SJCRH30 (cell line): Measurements from ENCODE around the gene MPC1. TPM values are rescaled to one million over a fixed set of nuclear protein-coding genes. Genes with fewer than 3 reads are reported as not detected.

ENCODE experiments used
- DNase-seq, 2 experiments: peaks; one replicate each; pipeline ENCODE4 v3.0.0-alpha.2; 2015 to 2020
- H3K27ac ChIP-seq: fragments of 250-450 bp; sonication (Bioruptor Pico); 2 replicates; pipeline ENCODE4 v1.5.1; 2020; ENCODE audit warnings: mild to moderate bottlenecking, moderate library complexity
- H3K27me3 ChIP-seq: fragments of 250-450 bp; sonication (Bioruptor Pico); 2 replicates; pipeline ENCODE4 v1.5.1; 2020; ENCODE audit warnings: mild to moderate bottlenecking, moderate library complexity
- H3K36me3 ChIP-seq: fragments of 250-450 bp; sonication (Bioruptor Pico); 2 replicates; pipeline ENCODE4 v1.5.1; 2020; ENCODE audit warnings: mild to moderate bottlenecking, moderate library complexity
- H3K4me1 ChIP-seq: fragments of 250-450 bp; sonication (Bioruptor Pico); 2 replicates; pipeline ENCODE4 v1.5.1; 2020; ENCODE audit warnings: mild to moderate bottlenecking, moderate library complexity
- H3K4me3 ChIP-seq: fragments of 250-450 bp; sonication (Bioruptor Pico); 2 replicates; pipeline ENCODE4 v1.5.1; 2020; ENCODE audit warnings: mild to moderate bottlenecking, moderate library complexity
- H3K9me3 ChIP-seq: fragments of 250-450 bp; sonication (Bioruptor Pico); replicated peaks from 2 replicates; pipeline ENCODE4 v1.5.1; 2020; ENCODE audit warnings: mild to moderate bottlenecking, moderate library complexity
- total RNA-seq: library from RNA; depleted of rRNA; stranded (reverse); fragments of >200 nt; shearing (Covaris generic); gene quantifications from 2 replicates; pipeline ENCODE4 v1.2.3, GENCODE V29; 2014

The MPC1 gene
- total RNA-seq, 1 experiment from 2014 or later = 89.2 TPM

DNA sequence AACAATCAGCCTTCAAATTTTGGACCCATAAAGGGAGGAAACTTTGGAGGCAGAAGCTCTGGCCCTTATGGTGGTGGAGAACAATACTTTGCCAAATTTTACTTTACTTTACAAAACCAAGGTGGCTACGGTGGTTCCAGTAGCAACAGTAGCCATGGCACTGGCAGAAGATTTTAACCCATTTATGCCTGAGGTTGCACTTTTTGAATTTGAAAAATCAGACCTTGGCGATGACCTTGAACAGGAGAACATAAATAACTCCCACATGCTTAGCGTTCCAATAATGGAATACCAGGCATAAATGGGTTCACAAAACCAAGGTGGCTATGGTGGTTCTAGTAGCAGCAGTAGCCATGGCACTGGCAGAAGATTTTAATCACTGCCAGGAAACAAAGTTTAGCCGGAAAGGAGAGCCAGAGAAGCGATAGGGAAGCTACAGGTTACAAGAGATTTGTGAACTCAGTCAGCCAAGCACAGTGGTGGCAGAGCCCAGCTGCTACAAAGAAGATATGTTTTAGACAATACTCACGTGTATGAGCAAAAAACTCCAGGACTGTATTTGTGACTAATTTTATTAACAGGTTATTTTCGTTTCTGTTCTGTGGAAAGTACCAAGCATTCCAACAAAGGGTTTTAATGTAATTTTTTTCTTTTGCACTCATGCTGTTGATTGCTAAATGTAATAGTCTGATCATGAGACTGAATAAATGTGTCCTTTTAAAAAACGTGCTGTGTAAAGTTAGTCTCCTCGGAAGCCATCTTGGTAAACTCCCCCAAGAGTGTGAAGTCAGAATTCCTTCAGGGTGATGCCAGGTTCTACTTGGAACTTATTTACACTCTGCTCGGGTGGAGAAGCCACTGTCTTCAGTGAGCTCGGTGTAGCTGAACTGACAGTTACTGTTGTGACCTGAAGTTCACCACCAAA is 47.1 kb downstream of the MPC1 start:
- H3K4me3 ChIP-seq = no peak overlapping the region
- no peaks in the 10 kb centered on the region for H3K9me3 ChIP-seq
- H3K27ac ChIP-seq = no peak overlapping the region
- H3K36me3 ChIP-seq = peaks cover 36% of the 10 kb centered on the region
- H3K27me3 ChIP-seq = no peaks in the 10 kb centered on the region
- DNase-seq = no peak
- peaks cover 14% of the 10 kb centered on the region for H3K4me1 ChIP-seq

DNA sequence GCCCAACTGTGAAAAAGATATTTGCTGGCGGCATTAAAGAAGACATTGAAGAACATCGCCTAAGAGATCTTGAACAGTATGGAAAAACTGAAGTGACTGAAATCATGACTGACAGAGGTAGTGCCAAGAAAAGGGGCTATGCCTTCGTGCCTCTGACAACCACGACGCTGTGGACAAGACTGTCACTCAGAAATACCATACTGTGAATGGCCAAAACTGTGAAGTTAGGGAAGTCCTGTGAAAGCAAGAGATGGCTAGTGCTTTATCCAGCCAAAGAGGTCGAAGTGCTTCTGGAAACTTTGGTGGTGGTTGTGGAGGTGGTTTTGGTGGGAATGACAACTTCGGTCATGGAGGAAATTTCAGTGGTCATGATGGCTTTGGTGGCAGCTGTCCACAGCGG is 47.9 kb downstream of the MPC1 start:
- no peaks in the 10 kb centered on the region for H3K27me3 ChIP-seq
- H3K4me3 ChIP-seq = no peak overlapping the region
- no peak for DNase-seq
- peaks cover 42% of the 10 kb centered on the region for H3K36me3 ChIP-seq
- no peaks in the 10 kb centered on the region for H3K9me3 ChIP-seq
- peaks cover 14% of the 10 kb centered on the region for H3K4me1 ChIP-seq
- no peak overlapping the region for H3K27ac ChIP-seq

DNA sequence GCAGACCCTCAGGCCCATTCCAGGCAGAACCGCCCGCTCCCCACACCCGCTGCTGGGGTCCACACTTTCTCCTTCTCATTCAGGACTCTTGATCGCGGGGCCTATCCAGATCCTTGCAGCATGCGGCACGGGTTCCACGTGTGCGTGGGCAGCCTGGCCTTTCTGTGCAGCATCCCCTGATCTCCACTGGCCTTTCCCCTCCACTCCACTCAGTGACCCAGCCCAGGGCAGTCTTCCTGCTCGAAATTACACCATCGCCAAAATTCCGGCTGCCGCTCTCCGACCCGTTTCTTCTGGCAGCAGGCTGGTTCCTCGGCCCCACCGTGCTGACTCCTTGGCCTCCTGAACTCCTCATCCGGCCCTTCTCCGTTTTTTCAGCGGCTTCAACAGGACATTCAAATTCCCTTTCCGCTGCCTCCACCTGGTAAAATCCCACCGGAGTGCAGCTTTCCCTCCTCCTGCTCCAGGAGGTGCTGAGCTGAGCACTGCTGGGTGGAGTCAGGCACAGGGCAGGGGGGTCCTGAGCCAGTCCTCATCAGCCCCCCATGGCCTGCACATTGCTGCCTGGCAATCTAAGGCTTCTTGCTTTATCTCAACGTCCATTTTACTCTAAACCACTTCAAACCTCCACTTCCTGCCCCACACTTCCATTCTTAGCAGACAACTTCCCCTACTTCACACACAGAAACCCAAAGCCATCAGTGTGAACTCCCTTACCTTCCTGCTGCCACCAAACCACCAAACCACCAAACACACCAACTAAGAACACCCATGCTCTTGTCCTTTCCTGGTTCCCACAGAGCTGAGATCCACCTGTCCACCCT is 49.4 kb downstream of the MPC1 start:
- Histone ChIP-seq H3K4me3 (no peak overlapping the region), H3K4me1 (peaks cover 14% of the 10 kb centered on the region), H3K27ac (no peak overlapping the region), H3K36me3 (peaks cover 52% of the 10 kb centered on the region), H3K9me3 (no peaks in the 10 kb centered on the region), H3K27me3 (no peaks in the 10 kb centered on the region)
- DNase-seq = no peak

DNA sequence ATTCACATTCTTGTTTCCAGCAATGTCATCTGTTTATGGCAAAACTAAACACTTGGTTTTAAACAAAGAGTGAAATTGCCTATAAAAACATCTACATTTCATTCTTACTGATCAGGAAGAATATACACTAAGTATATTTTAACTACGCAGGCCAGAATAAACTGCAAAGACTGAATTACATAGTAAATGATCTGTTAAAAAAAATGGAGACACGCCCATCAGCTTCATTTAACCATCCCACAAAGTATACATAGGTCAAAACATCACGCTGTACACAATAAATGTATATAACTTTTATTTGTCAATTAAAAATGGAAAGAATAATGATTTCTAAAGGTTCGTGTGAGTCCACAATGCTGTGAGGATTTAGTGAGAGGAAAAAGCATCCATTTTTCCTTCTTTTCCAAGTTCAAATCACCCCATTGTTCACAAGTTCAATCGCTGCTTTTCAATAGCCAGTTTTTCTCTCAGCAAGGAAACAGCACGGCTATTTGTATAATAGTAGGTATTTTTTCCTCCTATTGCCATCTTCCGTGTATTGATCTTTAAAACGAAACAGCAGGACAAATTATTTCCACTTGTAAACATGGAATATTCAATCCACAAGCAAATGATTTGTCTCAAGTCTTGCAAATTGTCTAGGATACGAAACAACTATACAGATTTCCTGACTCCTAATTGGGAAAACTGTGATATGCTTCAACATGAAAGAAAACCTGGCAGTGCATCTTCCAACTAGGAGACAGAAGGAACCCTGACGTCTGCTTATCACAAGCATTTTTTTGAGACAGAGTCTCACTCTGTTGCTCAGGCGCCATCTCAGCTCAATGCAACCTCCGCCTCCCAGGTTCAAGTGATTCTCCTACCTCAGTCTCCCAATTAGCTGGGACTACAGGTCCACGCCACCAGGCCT is 51.0 kb downstream of the MPC1 start:
- Histone ChIP-seq H3K27me3 (no peaks in the 10 kb centered on the region), H3K36me3 (peaks cover 57% of the 10 kb centered on the region), H3K27ac (no peak overlapping the region), H3K4me3 (no peak overlapping the region), H3K4me1 (peaks cover 7% of the 10 kb centered on the region), H3K9me3 (no peaks in the 10 kb centered on the region)
- DNase-seq = no peak

DNA sequence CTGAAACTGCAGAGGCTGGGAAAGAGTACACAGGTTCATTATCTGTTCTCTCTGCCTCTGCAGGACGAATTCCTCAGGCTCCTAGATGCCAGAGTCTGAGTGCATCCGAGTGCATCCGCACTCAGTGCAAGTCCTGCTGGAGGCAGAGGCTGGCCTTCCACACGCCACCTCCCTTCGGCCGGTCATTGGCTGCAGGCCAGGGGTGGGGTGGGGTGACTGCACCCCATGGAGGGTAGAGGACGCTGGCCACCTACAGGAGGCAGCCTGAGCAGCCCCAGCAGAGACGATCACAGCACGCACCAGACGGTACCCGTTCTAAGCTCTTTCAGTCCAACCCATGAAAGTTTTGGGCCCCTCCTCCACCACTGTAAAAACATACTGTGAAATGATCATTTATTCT is 52.1 kb downstream of the MPC1 start:
- Histone ChIP-seq H3K27ac (no peak overlapping the region), H3K27me3 (no peaks in the 10 kb centered on the region), H3K4me3 (no peak overlapping the region), H3K36me3 (peaks cover 57% of the 10 kb centered on the region), H3K9me3 (no peaks in the 10 kb centered on the region), H3K4me1 (no peaks in the 10 kb centered on the region)
- no peak for DNase-seq

DNA sequence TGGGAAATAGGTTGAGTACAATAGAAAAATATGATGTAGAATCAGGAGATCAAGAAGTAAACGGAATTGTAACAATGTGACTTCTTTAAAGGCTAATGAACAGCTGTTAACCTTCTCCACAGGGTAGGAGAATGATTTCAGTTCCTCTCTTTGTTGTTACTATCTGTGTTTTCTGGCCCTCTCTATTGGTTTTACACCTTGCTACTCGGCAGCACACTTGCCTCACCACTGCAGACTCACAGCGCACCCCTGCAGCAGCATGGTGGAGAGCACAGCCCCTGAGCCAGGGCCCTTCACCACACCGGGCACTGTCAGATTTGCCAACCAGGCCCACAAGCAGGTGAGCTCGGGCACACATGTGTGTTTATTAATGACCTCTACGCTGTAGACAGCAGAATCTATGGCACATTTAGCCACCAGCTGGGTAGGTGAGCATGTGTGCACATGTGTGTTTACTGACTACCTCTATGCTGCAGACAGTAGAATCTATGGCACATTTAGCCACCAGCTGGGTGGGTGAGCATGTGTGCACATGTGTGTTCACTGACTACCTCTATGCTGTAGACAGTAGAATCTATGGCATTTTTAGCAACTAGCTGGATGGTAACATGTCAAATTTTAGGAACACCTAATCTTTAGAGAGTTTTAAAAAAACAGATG is 57.2 kb downstream of the MPC1 start:
- DNase-seq = no peak
- Histone ChIP-seq H3K4me3 (no peak overlapping the region), H3K36me3 (peaks cover 57% of the 10 kb centered on the region), H3K27me3 (no peaks in the 10 kb centered on the region), H3K4me1 (no peaks in the 10 kb centered on the region), H3K27ac (no peak overlapping the region), H3K9me3 (no peaks in the 10 kb centered on the region)

DNA sequence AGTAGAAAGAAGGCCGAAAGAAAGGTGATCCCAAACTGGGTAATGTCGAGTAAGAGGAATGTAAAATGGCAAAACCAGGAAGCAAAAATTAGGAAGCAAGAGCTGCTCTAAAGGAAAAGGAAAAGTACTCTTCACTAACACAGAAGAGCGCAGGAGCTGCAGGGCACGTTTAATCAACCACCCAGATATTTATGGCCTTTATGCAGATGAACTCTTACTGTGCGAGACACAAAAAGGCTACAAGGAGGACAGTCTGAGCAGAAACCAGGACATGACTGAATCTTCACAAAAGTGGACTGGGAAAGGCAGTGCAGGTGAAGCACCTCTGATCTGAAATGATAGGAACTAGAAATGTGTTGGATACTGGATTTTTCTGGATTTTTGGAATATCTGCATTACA is 59.3 kb downstream of the MPC1 start:
- H3K4me1 ChIP-seq = peaks cover 19% of the 10 kb centered on the region
- no peaks in the 10 kb centered on the region for H3K9me3 ChIP-seq
- DNase-seq = no peak
- no peaks in the 10 kb centered on the region for H3K27me3 ChIP-seq
- H3K36me3 ChIP-seq = peaks cover 47% of the 10 kb centered on the region
- H3K27ac ChIP-seq = no peak overlapping the region
- H3K4me3 ChIP-seq = no peak overlapping the region

DNA sequence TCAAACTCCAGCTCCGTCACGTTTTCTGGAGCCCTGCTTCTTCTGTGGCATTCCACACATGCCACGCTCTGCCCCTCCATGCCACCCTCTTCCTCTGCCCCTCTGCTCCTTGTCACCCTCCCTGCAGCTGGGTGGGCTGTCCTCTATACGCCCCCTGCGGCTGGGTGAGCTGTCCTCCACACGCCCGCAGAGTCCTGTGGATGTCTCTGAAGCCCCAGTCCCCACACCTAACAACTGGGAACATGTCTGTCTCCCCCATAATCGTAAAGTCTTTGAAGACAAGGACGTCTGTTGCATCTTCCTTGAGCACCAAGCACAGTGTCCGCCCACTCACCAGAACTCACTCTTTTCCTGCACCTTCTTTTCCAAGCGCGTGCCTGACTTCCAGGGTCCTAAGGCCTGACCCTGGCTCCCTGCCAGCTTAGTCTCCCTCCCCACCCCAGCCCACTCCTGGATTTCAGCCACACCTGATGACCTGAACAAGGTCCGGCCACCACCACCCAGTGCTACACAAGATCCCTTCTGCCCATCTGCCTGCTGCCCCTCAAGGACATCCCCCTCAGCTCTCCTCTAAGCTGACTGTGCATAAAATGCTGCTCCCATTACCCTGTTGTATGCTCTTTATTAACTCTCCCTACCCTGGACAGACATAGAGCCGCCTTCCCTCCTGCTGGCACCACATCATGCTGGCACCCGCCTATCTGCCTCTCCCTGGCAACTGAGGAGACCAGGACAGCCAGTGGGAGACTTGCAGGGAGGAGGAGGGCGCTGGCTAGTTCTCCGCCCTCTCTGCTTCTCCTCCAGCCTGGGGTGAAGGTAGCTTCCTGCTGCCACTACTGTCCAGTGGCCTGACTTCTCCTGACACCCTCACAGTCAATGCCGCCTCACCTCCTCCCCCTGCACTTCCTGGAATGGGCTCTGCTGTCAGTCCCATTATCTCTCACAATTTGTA is 63.8 kb downstream of the MPC1 start:
- Histone ChIP-seq H3K27me3 (no peaks in the 10 kb centered on the region), H3K4me3 (peak overlapping the region; percentile 40), H3K27ac (peak overlapping the region; percentile 99), H3K9me3 (no peaks in the 10 kb centered on the region), H3K4me1 (peaks cover 31% of the 10 kb centered on the region), H3K36me3 (peaks cover 16% of the 10 kb centered on the region)
- peak; percentile 82 to 84 for DNase-seq

DNA sequence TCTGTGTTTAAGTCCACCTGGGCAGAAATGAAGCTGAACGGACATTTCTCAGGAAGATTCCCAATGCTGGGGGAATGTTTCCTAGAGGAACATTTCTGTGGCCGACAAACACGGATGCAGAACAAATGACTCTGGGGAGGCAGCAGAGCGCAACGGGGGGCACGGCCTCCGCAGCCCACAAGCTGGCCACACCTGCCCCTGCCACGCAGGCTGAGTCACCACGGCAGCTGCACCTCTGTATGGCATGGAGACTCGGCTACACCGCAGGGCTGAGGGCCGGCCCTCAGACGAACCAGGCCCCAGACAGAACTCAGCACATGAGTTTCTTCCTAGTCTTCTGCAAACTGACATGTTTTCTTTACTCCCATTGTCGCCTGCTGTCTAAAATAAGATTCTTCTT is 64.5 kb downstream of the MPC1 start:
- Histone ChIP-seq H3K27me3 (no peaks in the 10 kb centered on the region), H3K9me3 (no peaks in the 10 kb centered on the region), H3K27ac (peak overlapping the region; percentile 99), H3K4me1 (peaks cover 31% of the 10 kb centered on the region), H3K4me3 (peak overlapping the region; percentile 40), H3K36me3 (peaks cover 16% of the 10 kb centered on the region)
- peak; percentile 98 for DNase-seq

DNA sequence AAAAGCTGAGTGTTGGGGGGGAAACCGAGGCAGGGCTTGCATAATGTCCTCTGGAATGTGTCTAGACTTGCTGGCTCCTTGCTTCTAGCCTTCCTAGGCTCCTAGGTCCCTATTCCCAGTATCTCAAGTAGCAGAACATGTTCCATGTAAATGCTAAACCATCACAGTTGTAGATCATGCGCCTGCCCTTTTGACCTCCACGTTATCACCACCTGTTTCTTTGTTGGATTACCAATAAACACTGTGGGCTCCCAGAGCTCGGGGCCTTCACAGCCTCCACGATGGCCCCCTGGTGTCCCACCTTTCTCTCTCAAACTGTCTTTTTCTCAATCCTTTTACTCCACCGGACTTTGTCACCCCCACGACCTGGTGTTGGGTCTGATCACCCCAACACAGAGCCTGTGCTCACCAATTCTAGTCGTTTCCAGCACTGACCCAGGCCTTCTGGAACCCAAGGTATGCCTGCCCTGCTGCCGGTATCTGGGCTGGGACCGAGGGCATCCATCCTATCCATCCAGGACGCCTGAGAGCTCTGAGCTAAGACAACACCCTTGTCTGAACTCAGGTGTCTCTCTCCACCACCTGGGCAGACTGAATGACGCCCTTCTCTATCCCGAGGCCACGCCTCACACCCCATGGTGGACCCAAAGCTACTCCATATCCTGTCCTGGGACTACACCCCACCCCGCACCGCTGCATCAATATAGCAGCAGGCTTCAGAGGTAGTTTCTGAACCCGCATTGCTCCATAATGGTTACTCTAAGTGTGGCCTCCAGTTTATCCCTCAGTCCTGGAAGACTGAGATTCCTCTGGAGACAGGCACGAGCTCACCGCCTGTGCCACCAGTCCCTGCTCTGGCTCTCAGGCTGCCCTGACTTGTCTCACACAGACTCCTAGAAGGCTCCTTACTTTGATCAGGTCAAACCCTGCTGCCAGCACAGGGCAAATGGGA is 65.2 kb downstream of the MPC1 start:
- no peaks in the 10 kb centered on the region for H3K27me3 ChIP-seq
- no peaks in the 10 kb centered on the region for H3K9me3 ChIP-seq
- DNase-seq = peak; percentile 57 to 68
- H3K36me3 ChIP-seq = peaks cover 10% of the 10 kb centered on the region
- H3K4me1 ChIP-seq = peaks cover 34% of the 10 kb centered on the region
- H3K27ac ChIP-seq = peak overlapping the region; percentile 99
- peak overlapping the region; percentile 40 for H3K4me3 ChIP-seq

DNA sequence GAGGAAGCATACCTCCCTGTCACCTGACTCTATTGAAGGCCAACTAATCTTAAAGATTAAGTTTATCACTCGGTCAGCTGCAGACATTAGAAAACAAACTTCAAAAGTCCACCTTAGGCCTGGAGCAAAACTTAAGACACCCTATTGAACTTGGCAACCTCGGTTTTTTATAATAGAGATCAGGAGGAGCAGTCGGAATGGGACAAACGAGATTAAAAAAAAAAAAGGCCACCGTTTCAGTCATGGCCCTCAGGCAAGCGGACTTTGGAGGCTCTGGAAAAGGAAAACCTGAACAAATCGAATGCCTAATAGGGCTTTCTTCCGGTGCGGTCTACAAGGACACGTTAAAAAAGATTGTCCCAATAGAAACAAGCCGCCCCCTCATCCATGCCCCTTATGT is 67.3 kb downstream of the MPC1 start:
- Histone ChIP-seq H3K9me3 (no peaks in the 10 kb centered on the region), H3K36me3 (peaks cover 5% of the 10 kb centered on the region), H3K27ac (no peak overlapping the region), H3K4me1 (peaks cover 34% of the 10 kb centered on the region), H3K4me3 (no peak overlapping the region), H3K27me3 (no peaks in the 10 kb centered on the region)
- DNase-seq = no peak
